Vagina (tissue), 2 donors: ENCODE results near the gene STING1. TPM values are rescaled to one million over a fixed set of nuclear protein-coding genes. Genes with fewer than 3 reads are reported as not detected.

Experiments used
- DNase-seq, 2 donors: peaks; one replicate each; pipeline ENCODE4 v3.0.0-alpha.2; 2017; ENCODE audit errors: extremely low spot score in 2 of 2
- H3K27ac ChIP-seq: fragments of 200-600 bp; sonication (generic); one replicate; pipeline ENCODE4 v1.5.1; 2019
- H3K27me3 ChIP-seq: fragments of 200-600 bp; sonication (generic); one replicate; pipeline ENCODE4 v1.5.1; 2019
- H3K36me3 ChIP-seq, 2 donors: fragments of 200-600 bp; sonication (generic); one replicate each; pipeline ENCODE4 v1.5.1; 2017 to 2019
- H3K4me1 ChIP-seq: fragments of 200-600 bp; sonication (generic); one replicate; pipeline ENCODE4 v1.5.1; 2019
- H3K4me3 ChIP-seq, 2 donors: fragments of 200-600 bp; sonication (generic); 1 replicate in 1 of 2; 2 replicates in 1 of 2; pipeline ENCODE4 v1.5.1; 2016 to 2019
- H3K9me3 ChIP-seq: fragments of 200-600 bp; sonication (generic); one replicate; pipeline ENCODE4 v1.5.1; 2019
- POLR2A ChIP-seq, 2 donors: fragments of 450-650 bp; IDR thresholded peaks; one replicate each; pipeline ENCODE4 v1.6.1; 2017; ENCODE audit warnings: antibody characterized with exemption in 2 of 2, mild to moderate bottlenecking in 2 of 2, moderate library complexity in 2 of 2
- POLR2AphosphoS5 ChIP-seq, 2 donors: sonication (generic); formaldehyde crosslinking; IDR thresholded peaks; one replicate each; pipeline ENCODE4 v1.9.0; 2017; ENCODE audit warnings: antibody characterized with exemption in 2 of 2, mild to moderate bottlenecking in 2 of 2, low read depth in 1 of 2; ENCODE audit not compliant: insufficient read depth in 1 of 2
- intact Hi-C: fragments of 100-400 bp; cut with DNase I; formaldehyde crosslinking; loops from one replicate; pipeline ENCODE4 v1.15.1; 2023
- small RNA-seq: library from RNA; depleted of rRNA; stranded (forward); fragments of <200 nt; gene quantifications from one replicate; pipeline ENCODE3, GENCODE V24; 2016
- total RNA-seq: library from RNA; depleted of rRNA; stranded (reverse); fragments of >200 nt; gene quantifications from one replicate; pipeline ENCODE4 v1.2.3, GENCODE V29; 2016
- TF ChIP-seq, protein P1 (sequence below), 3 experiments: fragments of 450-650 bp in 2 of 3; fragments of 200-600 bp in 1 of 3; sonication (generic) in 1 of 3; IDR thresholded peaks; one replicate each; pipeline ENCODE4 v1.5.1; 2017 to 2019; ENCODE audit warnings: antibody characterized with exemption in 3 of 3, mild to moderate bottlenecking in 2 of 3, moderate library complexity in 2 of 3

STING1 gene
- total RNA-seq, 1 donor from 2014 or later = 103 TPM

DNA sequence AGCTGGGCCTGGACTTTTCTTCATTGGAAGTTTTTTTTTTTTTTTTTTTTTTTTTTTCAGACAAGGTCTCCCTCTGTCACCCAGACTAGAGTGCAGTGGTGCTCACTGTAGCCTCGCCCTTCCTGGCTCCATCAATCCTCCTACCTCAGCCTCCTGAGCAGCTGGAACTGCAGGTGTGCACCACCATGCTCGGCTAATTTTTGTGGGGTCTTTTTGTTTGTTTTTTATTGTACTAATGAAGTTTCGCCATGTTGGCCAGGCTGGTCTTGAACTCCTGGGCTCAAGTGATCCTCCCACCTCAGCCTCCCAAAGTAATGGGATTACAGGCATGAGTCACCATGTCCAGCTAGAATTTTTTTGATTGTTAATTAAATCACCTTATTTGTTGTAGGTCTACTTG is 46.9 kb downstream of the STING1 start:
- Histone ChIP-seq H3K36me3 (peaks cover 0 to 11% of the 10 kb centered on the region in 2 donors), H3K4me1 (peaks cover 14% of the 10 kb centered on the region), H3K27me3 (no peaks in the 10 kb centered on the region), H3K27ac (no peak overlapping the region), H3K9me3 (no peaks in the 10 kb centered on the region), H3K4me3 (no peak overlapping the region)
- DNase-seq = no peak
- TF ChIP-seq POLR2A (IDR thresholded peaks at IDR 0.05) (no peak), POLR2AphosphoS5 (IDR thresholded peaks at IDR 0.05; ENCODE audit: insufficient read depth in 1 of 2, low read depth in 1 of 2) (no peak)
- TF ChIP-seq, protein P1, sequence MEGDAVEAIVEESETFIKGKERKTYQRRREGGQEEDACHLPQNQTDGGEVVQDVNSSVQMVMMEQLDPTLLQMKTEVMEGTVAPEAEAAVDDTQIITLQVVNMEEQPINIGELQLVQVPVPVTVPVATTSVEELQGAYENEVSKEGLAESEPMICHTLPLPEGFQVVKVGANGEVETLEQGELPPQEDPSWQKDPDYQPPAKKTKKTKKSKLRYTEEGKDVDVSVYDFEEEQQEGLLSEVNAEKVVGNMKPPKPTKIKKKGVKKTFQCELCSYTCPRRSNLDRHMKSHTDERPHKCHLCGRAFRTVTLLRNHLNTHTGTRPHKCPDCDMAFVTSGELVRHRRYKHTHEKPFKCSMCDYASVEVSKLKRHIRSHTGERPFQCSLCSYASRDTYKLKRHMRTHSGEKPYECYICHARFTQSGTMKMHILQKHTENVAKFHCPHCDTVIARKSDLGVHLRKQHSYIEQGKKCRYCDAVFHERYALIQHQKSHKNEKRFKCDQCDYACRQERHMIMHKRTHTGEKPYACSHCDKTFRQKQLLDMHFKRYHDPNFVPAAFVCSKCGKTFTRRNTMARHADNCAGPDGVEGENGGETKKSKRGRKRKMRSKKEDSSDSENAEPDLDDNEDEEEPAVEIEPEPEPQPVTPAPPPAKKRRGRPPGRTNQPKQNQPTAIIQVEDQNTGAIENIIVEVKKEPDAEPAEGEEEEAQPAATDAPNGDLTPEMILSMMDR (IDR thresholded peaks at IDR 0.05) = no peak
- intact Hi-C loops = loop anchor here (5.0 kb wide), 1 partner anchor 37 kb away; the partner anchor contains the start of gene SMIM33

DNA sequence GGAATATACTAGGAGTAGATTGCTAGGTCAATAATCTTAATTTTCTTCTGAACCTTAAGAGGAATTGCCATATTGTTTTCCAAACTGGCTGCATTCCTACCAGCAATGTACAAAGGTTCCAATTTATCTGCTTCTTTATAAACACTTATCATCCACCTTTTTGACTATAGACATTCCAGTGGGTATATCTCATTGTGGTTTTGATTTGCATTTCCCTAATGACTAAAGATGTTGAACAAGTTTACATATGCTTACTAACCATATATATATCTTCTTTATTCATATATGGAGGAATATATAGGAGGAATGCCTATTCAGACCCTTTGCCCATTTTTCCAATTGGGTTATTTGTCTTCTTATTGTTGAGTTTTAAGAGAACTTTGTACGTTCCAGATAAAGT is 50.9 kb downstream of the STING1 start:
- Histone ChIP-seq H3K4me1 (no peaks in the 10 kb centered on the region), H3K9me3 (no peaks in the 10 kb centered on the region), H3K36me3 (peaks cover 0 to 22% of the 10 kb centered on the region in 2 donors), H3K27ac (no peak overlapping the region), H3K4me3 (no peak overlapping the region), H3K27me3 (no peaks in the 10 kb centered on the region)
- TF ChIP-seq, protein P1 (IDR thresholded peaks at IDR 0.05) = no peak
- TF ChIP-seq POLR2AphosphoS5 (IDR thresholded peaks at IDR 0.05; ENCODE audit: insufficient read depth in 1 of 2, low read depth in 1 of 2) = no peak
- no peak for TF ChIP-seq POLR2A (IDR thresholded peaks at IDR 0.05)
- no peak for DNase-seq
- intact Hi-C loops = no loop called here

DNA sequence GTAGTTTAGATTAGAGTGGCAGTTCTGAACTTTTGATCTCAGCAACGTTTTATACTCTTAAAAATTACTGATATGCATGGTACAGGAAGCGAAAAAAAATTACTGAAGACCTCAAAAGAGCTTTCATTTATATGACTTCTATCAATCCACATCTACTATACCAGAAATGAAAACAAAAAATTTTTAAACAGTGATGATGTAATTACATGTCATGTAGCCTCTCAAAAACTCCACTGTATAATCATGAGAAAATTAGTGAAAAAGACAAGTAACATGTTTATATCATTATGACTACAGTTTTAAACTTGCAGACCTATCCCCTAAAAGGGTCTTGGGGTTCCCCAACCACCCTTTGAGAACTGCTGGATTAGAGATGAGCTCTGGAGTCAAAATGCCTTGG is 52.5 kb downstream of the STING1 start:
- no peak for TF ChIP-seq POLR2AphosphoS5 (IDR thresholded peaks at IDR 0.05; ENCODE audit: insufficient read depth in 1 of 2, low read depth in 1 of 2)
- no peak overlapping the region for H3K4me3 ChIP-seq
- H3K4me1 ChIP-seq = no peaks in the 10 kb centered on the region
- H3K27ac ChIP-seq = no peak overlapping the region
- no peaks in the 10 kb centered on the region for H3K27me3 ChIP-seq
- no peaks in the 10 kb centered on the region for H3K9me3 ChIP-seq
- no peak for DNase-seq
- peaks cover 0 to 33% of the 10 kb centered on the region in 2 donors for H3K36me3 ChIP-seq
- intact Hi-C loops = no loop called here

DNA sequence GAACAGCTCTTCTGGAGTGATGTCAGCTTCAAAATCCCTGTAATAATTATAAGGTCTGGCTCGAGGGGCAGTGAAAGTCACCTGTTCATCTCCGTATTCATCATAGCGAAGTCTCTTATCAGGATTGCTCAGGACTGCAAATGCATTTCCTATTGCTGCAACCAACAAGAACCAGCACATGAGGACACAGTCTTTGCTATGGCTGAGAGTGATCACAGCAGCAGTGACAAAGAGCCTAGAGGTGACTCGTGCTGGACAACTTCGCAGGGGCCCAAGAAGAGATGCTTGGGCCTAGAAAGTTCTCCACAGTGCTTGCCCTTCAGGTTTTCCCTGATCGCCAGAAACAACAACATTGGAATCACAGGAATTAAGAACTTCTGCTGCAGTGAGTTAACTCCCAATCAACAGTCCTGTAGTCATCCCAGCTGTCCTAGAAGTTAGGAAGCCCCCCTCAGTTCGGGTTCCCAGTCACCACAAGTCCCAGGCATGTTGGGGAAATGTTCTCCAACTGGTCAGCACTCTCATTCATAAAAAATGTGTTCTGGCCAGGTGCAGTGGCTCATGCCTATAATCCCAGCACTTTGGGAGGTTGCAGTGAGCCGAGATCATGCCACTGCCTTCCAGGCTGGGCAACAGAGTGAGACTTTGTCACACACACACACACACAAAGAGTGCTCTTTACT is 56.2 kb downstream of the STING1 start:
- no peak overlapping the region for H3K27ac ChIP-seq
- TF ChIP-seq POLR2A (IDR thresholded peaks at IDR 0.05) (no peak), POLR2AphosphoS5 (IDR thresholded peaks at IDR 0.05; ENCODE audit: insufficient read depth in 1 of 2, low read depth in 1 of 2) (no peak)
- TF ChIP-seq, protein P1 (IDR thresholded peaks at IDR 0.05) = no peak
- DNase-seq = no peak
- H3K4me3 ChIP-seq = no peak overlapping the region
- H3K4me1 ChIP-seq = no peaks in the 10 kb centered on the region
- peaks cover 0 to 30% of the 10 kb centered on the region in 2 donors for H3K36me3 ChIP-seq
- intact Hi-C loops = loop anchor here (5.0 kb wide), 1 partner anchor 91 kb away; no protein-coding TSS in a partner anchor
- H3K9me3 ChIP-seq = no peaks in the 10 kb centered on the region
- no peaks in the 10 kb centered on the region for H3K27me3 ChIP-seq

Small RNA genes lying within 50 kb of the gene (small RNA-seq; reads per million reads assigned to genes)
- not detected for gene RNU5B-4P

Other genes with a start within 250 kb of the STING1 start
- gene MATR3, start 189.0 kb downstream of the STING1 start, total RNA-seq = 126 TPM
- 66.0 TPM for gene PAIP2, start 140.9 kb downstream of the STING1 start, total RNA-seq
- not detected for gene SLC23A1, start 99.5 kb downstream of the STING1 start, total RNA-seq
- not detected for gene MZB1, start 92.8 kb downstream of the STING1 start, total RNA-seq
- 2.5 TPM for gene PROB1, start 87.7 kb downstream of the STING1 start, total RNA-seq
- 12.3 TPM for gene SPATA24, start 78.7 kb downstream of the STING1 start, total RNA-seq
- gene DNAJC18, start 43.2 kb downstream of the STING1 start, total RNA-seq = 7.6 TPM
- gene ECSCR, start 20.0 kb downstream of the STING1 start, total RNA-seq = 37.1 TPM
- not detected for gene SMIM33, start 11.8 kb downstream of the STING1 start, total RNA-seq
- gene UBE2D2, start 78.6 kb upstream of the STING1 start, total RNA-seq = 57.5 TPM
- 51.8 TPM for gene CXXC5, start 165.6 kb upstream of the STING1 start, total RNA-seq